Femur (tissue), 1 donor: Measurements from ENCODE around the gene PYGM.
A peak's percentile ranks its signal among the peaks of the same experiment; 100 is the strongest.

Experiments
- DNase-seq: peaks from one replicate; pipeline ENCODE4 v3.0.0-alpha.2; 2017

The PYGM gene

GRCh38 chr11:64752175-64752970 lies 7.4 kb downstream of the PYGM start:
- DNase-seq: no peak

GRCh38 chr11:64751580-64751979 lies 8.2 kb downstream of the PYGM start:
- no peak for DNase-seq

GRCh38 chr11:64751136-64751535 lies 8.6 kb downstream of the PYGM start:
- no peak for DNase-seq

- no peak for DNase-seq
Measured at GRCh38 chr11:64750361-64751054, 9.3 kb downstream of the PYGM start.

- no peak for DNase-seq
Measured at GRCh38 chr11:64747961-64748665, 11.7 kb downstream of the PYGM start.

GRCh38 chr11:64746486-64746885 lies 13.3 kb downstream of the PYGM start:
- no peak for DNase-seq

GRCh38 chr11:64745521-64746328 lies 14.0 kb downstream of the PYGM start:
- peak; percentile 89 for DNase-seq

- DNase-seq: peak; percentile 84
Measured at GRCh38 chr11:64745189-64745520, 14.6 kb downstream of the PYGM start.

- DNase-seq: peak; percentile 47
Measured at GRCh38 chr11:64744544-64745188, 15.1 kb downstream of the PYGM start.

GRCh38 chr11:64743591-64744543 lies 15.9 kb downstream of the PYGM start, which contains the start of gene RASGRP2:
TSS of gene RASGRP2 (minus strand) at chr11:64744142. CDS start at chr11:64742866, 1,276 bp downstream.
- DNase-seq: peak; percentile 80

- peak; percentile 75 for DNase-seq
Measured at GRCh38 chr11:64742889-64743590, 16.7 kb downstream of the PYGM start.

GRCh38 chr11:64742087-64742888 lies 17.5 kb downstream of the PYGM start:
- no peak for DNase-seq

GRCh38 chr11:64741375-64742086 lies 18.2 kb downstream of the PYGM start:
- DNase-seq: no peak

- DNase-seq: no peak
Measured at GRCh38 chr11:64739871-64740270, 19.9 kb downstream of the PYGM start.

- no peak for DNase-seq
Measured at GRCh38 chr11:64736654-64737053, 23.1 kb downstream of the PYGM start.

GRCh38 chr11:64735725-64736259 lies 24.0 kb downstream of the PYGM start:
- no peak for DNase-seq

GRCh38 chr11:64734811-64735724 lies 24.7 kb downstream of the PYGM start:
- no peak for DNase-seq
